ENCODE data around the gene RALGPS1.

- TF ChIP-seq CTCF (IDR thresholded peaks at IDR 0.05) (no peak), POLR2A (IDR thresholded peaks at IDR 0.05) (no peak), EP300 (IDR thresholded peaks at IDR 0.05) (no peak)
These were observed 23.7 kb downstream of the RALGPS1 start for GRCh38 chr9:126938327-126938726.
